ENCODE results near the gene ARID1A.
"Not testable (repeated sequence)": the region's sequence is repeated elsewhere in the genome, so short reads cannot be mapped to it uniquely, and the experiment has no call there.

Gene ARID1A

GRCh38 chr1:26695356-26696118 lies at the start of gene ARID1A:
TSS of gene ARID1A (plus strand) at chr1:26696015. CDS start at chr1:26696404, 389 bp downstream.
- peak; percentile 95 for DNase-seq (ENCODE audit: low spot score)

GRCh38 chr1:26664802-26665201 lies 31.0 kb upstream of the ARID1A start:
- DNase-seq (ENCODE audit: low spot score): no peak

- DNase-seq (ENCODE audit: low spot score): no peak
Measured at GRCh38 chr1:26666855-26667254, 29.0 kb upstream of the ARID1A start.

- not testable (repeated sequence) for DNase-seq (ENCODE audit: low spot score)
Measured at GRCh38 chr1:26668106-26668786, 27.6 kb upstream of the ARID1A start.

GRCh38 chr1:26677306-26678115 lies 18.3 kb upstream of the ARID1A start:
- DNase-seq (ENCODE audit: low spot score): peak; percentile 55

- no peak for DNase-seq (ENCODE audit: low spot score)
Measured at GRCh38 chr1:26684763-26685508, 10.9 kb upstream of the ARID1A start.

GRCh38 chr1:26686795-26687194 lies 9.0 kb upstream of the ARID1A start:
- no peak for DNase-seq (ENCODE audit: low spot score)

- DNase-seq (ENCODE audit: low spot score): no peak
Measured at GRCh38 chr1:26689504-26689903, 6.3 kb upstream of the ARID1A start.

- DNase-seq (ENCODE audit: low spot score): no peak
Measured at GRCh38 chr1:26690157-26690556, 5.7 kb upstream of the ARID1A start.

- DNase-seq (ENCODE audit: low spot score): no peak
Measured at GRCh38 chr1:26690576-26691031, 5.2 kb upstream of the ARID1A start.

- peak; percentile 90 for DNase-seq (ENCODE audit: low spot score)
Measured at GRCh38 chr1:26692211-26692792, 3.5 kb upstream of the ARID1A start.

GRCh38 chr1:26692793-26693490 lies 2.9 kb upstream of the ARID1A start:
- DNase-seq (ENCODE audit: low spot score): peak; percentile 97

- no peak for DNase-seq (ENCODE audit: low spot score)
Measured at GRCh38 chr1:26693599-26694572, 1.9 kb upstream of the ARID1A start.

GRCh38 chr1:26694638-26695355 lies 1.0 kb upstream of the ARID1A start:
- DNase-seq (ENCODE audit: low spot score): no peak

- DNase-seq (ENCODE audit: low spot score): no peak
Measured at GRCh38 chr1:26696119-26696653, 371 bp downstream of the ARID1A start.

- DNase-seq (ENCODE audit: low spot score): peak; percentile 19
Measured at GRCh38 chr1:26696654-26697430, 1.0 kb downstream of the ARID1A start.

GRCh38 chr1:26697431-26697977 lies 1.7 kb downstream of the ARID1A start:
- DNase-seq (ENCODE audit: low spot score): no peak

Data from putamen (tissue), 1 donor.